NCI-H2029 treated with DMSO at 0.1 percent for 48 hours (cell line): Measurements from ENCODE around the gene ANKZF1.

Source experiments
- DNase-seq: peaks from one replicate; lab custom pipeline; 2025; lab: John Stamatoyannopoulos, UW

Gene ANKZF1

DNA sequence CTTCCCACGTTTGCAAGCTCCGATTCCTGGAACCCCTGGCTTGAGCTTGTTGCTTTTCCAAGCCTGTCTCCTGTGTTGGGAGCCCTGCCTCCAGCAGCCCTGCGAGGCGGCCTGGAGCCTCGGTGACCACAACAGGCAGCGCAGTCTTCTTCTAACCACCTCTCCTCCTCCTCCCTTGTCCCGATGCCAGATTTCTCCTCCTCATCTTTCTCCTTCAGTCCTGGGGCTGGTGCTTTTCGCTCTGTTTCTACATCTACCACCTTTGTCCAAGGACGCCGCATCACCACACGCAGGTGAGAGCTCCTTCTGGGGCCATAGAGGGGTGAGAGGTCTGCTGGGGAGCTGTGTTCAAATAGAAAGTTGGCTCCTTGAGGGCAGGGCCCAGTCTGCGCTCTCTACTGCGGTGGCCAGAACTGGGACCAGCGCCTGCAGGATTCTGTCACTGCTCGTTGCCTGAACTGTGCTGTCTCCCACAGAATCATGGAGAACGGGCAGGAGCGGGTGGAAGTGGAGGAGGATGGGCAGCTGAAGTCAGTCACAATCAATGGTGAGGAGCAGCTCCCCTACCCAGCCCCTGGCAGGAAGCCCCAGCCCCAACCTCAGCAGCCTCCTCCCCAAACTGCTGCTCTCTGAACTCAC lies 53.5 kb downstream of the ANKZF1 start:
- no peak for DNase-seq

DNA sequence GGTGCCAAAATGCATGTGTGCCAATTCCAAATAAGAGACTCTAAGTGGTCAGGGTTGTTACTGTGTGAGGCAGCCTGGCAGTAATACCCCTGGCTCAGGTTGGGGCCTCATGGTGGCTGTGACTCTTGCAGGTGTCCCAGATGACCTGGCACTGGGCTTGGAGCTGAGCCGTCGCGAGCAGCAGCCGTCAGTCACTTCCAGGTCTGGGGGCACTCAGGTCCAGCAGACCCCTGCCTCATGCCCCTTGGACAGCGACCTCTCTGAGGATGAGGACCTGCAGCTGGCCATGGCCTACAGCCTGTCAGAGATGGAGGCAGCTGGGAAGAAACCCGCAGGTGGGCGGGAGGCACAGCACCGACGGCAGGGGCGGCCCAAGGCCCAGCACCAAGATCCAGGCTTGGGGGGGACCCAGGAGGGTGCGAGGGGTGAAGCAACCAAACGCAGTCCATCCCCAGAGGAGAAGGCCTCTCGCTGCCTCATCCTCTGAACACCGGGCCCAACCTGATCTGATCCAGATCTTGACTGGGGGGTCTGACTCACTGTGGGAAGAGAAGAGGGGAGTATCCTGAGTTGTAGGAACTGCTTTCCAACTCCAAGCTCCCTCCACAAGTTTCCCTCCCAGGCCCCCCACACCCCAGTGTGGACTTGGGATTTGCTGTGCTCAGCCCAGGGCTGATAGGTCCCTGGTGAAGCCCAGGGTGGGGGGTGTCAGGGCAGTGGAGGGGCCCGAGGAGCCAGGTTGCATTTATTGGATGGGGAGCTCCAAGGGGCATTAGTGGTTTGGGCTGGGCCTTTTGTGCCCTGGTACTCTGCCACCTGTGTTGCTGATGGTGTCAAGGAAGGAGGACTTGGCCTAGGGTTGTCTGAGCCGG lies 55.1 kb downstream of the ANKZF1 start:
- DNase-seq = no peak

DNA sequence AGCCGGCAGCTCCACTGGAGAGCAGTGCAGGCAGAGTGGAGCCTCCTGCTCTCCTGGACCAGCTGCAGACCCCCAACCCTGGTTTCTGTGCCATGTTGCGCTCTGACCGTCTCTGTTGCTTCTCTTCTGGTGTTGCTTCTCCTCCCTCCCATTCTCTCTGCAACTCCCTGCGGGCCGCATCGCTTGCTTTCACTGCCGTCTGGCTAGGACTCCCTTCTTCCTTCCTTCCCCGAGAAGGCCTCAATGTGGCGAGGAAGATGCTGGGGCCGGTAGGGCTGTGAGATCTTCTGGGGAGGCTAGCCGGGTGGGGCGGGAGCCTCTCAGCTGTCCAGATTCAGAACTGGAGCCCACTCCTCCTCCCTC lies 55.7 kb downstream of the ANKZF1 start:
- no peak for DNase-seq

DNA sequence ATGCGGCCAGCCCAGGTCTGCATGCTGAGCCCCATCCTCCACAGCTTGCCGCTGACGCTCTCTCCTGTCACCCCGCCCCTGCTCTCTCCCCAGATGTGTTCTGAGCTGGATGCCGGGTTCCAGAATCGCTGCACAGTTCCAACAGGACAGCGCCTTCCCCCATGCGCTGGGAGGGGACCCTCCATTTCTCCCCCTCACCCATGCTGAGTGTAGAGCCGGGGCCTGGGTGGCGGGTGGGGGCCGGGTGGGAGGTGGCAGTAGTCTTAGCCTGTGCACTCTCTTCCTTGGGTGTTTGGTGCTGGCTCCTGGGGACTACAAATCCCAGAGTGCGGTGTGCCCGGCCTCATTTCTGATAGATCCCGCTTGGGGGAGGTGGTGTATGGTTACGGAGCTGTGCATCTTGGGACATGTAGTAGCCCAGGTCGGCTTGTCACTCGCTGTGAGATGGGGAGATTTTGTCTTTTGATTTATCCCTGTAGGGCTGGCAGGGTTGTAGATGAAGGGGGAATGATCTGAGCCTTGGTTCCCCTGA lies 56.4 kb downstream of the ANKZF1 start:
- DNase-seq = no peak
